ENCODE data around the gene ASH1L. TPM values are rescaled to one million over a fixed set of nuclear protein-coding genes. Genes with fewer than 3 reads are reported as not detected.
A peak's percentile ranks its signal among the peaks of the same experiment; 100 is the strongest.

The ASH1L gene
- total and polyA plus RNA-seq, 9 of the 15 experiments (the other 6 are each of a cell fraction or from before 2014, with no cell fraction given), result 2.0 to 23.3 (median 14.6) TPM

GRCh38 chr1:155562581-155563376 is at the start of gene ASH1L (continued):
- TF ChIP-seq ZBTB43 (CRISPR knock-in tag; IDR thresholded peaks at IDR 0.05) (0 out of 2 replicates have a peak, but pooled peaks have one; percentile 68), CREB1 (IDR thresholded peaks at IDR 0.05) (peak; percentile 43; the same call in 1 of the 2 replicates), CREB1 (CRISPR knock-in tag; IDR thresholded peaks at IDR 0.05) (peak; percentile 61; the same call in 1 of the 2 replicates), SRSF1 (IDR thresholded peaks at IDR 0.05; ENCODE audit: low read depth, low read length) (0 out of 2 replicates have a peak, but pooled peaks have one; percentile 28), ZNF212 (CRISPR knock-in tag; IDR thresholded peaks at IDR 0.05) (0 out of 2 replicates have a peak, but pooled peaks have one; percentile 46), HNRNPL (IDR thresholded peaks at IDR 0.05; ENCODE audit: low read depth, low read length) (no peak), E2F3 (CRISPR knock-in tag; IDR thresholded peaks at IDR 0.05) (peak; percentile 17; the same call in 1 of the 2 replicates), ZBTB12 (CRISPR knock-in tag; IDR thresholded peaks at IDR 0.05) (peak; percentile 47; the same call in 1 of the 2 replicates), ZMIZ1 (IDR thresholded peaks at IDR 0.05; ENCODE audit: low read depth in 2 of 2, low read length in 2 of 2) (peak in 1 of 2 experiments; percentile 80; a peak in 2 of 4 replicates), RCOR1 (IDR thresholded peaks at IDR 0.05; ENCODE audit: borderline replicate concordance in 1 of 2, low read depth in 2 of 2, low read length in 2 of 2) (no peak), NR3C1 (CRISPR knock-in tag; IDR thresholded peaks at IDR 0.05) (0 out of 2 replicates have a peak, but pooled peaks have one; percentile 68), ZNF668 (CRISPR knock-in tag; IDR thresholded peaks at IDR 0.05) (no peak), CEBPB (tag; IDR thresholded peaks at IDR 0.05) (no peak), SMARCA4 (IDR thresholded peaks at IDR 0.05) (no peak), ZNF592 (IDR thresholded peaks at IDR 0.05) (no peak), TCF15 (CRISPR knock-in tag; IDR thresholded peaks at IDR 0.05) (no peak)
